ENCODE measurements around the gene KANK2.

GRCh38 chr19:11237321-11237720 lies 40.0 kb upstream of the KANK2 start:
- no peak for TF ChIP-seq POLR2AphosphoS5 (IDR thresholded peaks at IDR 0.05; ENCODE audit: low read depth, low read length)
- no peak for TF ChIP-seq TAF1 (IDR thresholded peaks at IDR 0.05; ENCODE audit: low read depth, low read length)
- TF ChIP-seq PAX5 (IDR thresholded peaks at IDR 0.05; ENCODE audit: insufficient read depth, low read length, severe bottlenecking): no peak
- no peak for TF ChIP-seq POLR2A (IDR thresholded peaks at IDR 0.05; ENCODE audit: low read depth, low read length)
- no peak for TF ChIP-seq POU2F2 (IDR thresholded peaks at IDR 0.05; ENCODE audit: low read depth, low read length)

All from GM12891 (cell line).